ENCODE results near the gene GPBP1L1. TPM values are rescaled to one million over a fixed set of nuclear protein-coding genes. Genes with fewer than 3 reads are reported as not detected.

Gene GPBP1L1
- total and polyA plus RNA-seq, 9 of the 15 experiments (the other 6 are each of a cell fraction or from before 2014, with no cell fraction given): 86.0 to 216 (median 138) TPM

GRCh38 chr1:45687014-45687753 lies 851 bp upstream of the GPBP1L1 start (continued):
- TF ChIP-seq HCFC1 (IDR thresholded peaks at IDR 0.05; ENCODE audit: low read depth, low read length) (peak; percentile 100), STAT5A (IDR thresholded peaks at IDR 0.05; ENCODE audit: borderline replicate concordance, low read length) (peak; percentile 30; the same call in 1 of the 2 replicates), E2F8 (IDR thresholded peaks at IDR 0.05; ENCODE audit: low read depth, partially characterized antibody) (peak; percentile 11), ZNF445 (CRISPR knock-in tag; IDR thresholded peaks at IDR 0.05; ENCODE audit: low read depth) (no peak), ZZZ3 (IDR thresholded peaks at IDR 0.05) (peak; percentile 80), ZNF699 (CRISPR knock-in tag; IDR thresholded peaks at IDR 0.05; ENCODE audit: insufficient replicate concordance) (no peak), KAT8 (IDR thresholded peaks at IDR 0.05; ENCODE audit: low read depth) (peak; percentile 28; the same call in 1 of the 2 replicates), ZNF197 (CRISPR knock-in tag; IDR thresholded peaks at IDR 0.05; ENCODE audit: low read depth) (peak; percentile 96), MTA2 (IDR thresholded peaks at IDR 0.05; ENCODE audit: low read depth) (no peak), THRAP3 (IDR thresholded peaks at IDR 0.05; ENCODE audit: borderline replicate concordance) (no peak), BACH1 (tag; IDR thresholded peaks at IDR 0.05) (peak; percentile 82), ELF1 (tag; IDR thresholded peaks at IDR 0.05) (peak; percentile 83), ZNF407 (IDR thresholded peaks at IDR 0.05; ENCODE audit: low read depth) (peak; percentile 40; the same call in 1 of the 2 replicates), KDM5B (IDR thresholded peaks at IDR 0.05; ENCODE audit: insufficient replicate concordance, low read depth, low read length) (peak; percentile 92), TAF7 (tag; IDR thresholded peaks at IDR 0.05) (peak; percentile 94), TGIF2 (CRISPR knock-in tag; IDR thresholded peaks at IDR 0.05) (no peak; the same call in 1 of the 2 replicates)

Measured in K562 (cell line).